Inflammatory macrophage treated with lipopolysaccharide for 4 hours (primary cell): ENCODE data around the gene CHTF8.

Source experiments
- DNase-seq: peaks from one replicate; pipeline ENCODE4 v3.0.0-alpha.2; 2020

Gene CHTF8

DNA sequence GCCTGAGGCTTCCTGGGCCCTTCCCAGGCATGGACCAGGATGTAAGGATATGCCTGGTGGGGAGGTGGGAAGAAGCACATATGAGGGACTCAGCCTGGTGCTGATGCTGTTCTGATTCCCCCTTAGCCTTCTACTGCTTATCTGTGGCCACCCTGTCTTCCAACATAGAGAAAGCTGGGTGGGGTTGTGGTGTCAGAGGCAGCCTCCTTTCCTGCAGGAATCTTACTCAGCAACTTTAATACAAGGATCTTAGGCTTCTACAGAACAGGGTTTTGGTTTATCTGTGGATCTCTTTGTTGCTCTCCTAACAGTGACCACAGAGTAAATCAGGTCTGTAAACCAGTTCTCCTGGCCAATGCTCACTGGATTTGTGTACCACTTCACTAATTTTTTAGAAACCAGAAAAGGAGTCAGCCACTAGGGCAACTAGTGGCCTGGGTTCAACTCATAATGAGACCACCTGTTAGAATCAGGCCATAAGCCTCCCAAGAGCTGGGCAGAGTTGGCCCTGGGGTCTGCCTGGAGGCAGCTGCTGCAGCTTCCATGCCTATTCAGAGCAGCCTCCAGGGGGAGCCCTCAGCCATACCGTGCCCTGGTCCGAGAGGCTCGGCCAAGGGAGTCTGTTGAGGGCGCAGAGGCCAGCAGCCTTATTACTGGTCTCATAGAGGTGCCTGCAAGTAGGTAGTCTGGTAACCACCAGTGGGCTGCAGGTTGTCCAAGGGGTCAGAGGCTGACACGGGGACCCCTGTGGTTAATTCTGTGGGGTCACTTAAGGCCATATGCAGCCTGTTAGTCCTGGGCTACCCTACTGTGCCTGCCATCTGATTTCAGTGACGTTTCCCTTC, 19.9 kb downstream of the CHTF8 start:
- DNase-seq: peak; percentile 48

DNA sequence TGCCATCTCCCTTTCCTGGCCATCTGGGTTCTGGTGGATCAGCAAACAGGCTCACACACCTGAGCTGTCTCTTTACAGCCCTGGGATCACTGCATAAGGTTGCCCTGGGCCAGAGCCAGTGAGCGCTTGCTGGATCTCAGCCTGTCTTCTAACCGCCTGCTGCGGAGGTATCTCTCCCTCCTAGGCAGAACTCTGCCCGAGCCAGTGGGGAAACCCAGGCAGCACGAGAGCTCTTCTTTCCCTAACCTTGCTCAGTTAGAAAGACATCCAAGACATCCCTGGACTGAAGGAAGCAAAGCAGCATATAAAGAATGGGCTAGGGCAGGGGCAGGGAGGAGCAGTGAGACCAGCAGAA, 20.5 kb downstream of the CHTF8 start:
- DNase-seq: no peak

DNA sequence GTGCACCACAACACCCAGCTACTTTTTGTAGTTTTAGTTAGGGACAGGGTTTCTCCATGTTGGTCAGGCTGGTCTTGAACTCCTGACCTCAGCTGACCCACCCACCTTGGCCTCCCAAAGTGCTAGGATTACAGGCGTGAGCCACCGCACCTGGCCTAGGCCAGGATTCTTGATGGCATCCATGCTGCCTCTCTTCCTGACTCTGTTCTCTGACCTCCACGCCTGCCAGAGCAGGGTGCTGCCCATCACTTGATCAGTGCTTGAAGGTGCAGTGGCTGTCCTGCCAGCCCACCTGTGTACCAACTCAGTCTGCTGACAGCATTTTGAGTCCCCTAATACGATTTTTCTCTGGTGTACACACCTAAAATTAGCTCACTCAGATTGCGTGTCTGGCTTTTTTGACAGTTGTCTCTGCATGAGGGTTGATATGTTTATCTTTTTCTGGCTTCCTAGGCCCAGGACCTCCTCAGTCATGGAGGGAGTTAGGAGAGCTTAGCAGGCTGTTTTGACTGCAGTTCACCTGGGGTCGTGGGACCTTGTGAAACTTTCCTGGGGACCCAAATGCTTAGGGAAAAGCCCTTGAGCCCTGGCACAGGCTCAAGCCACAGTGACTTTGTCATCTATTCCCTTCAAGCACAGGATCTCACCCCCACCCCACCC, 21.0 kb downstream of the CHTF8 start:
- no peak for DNase-seq

DNA sequence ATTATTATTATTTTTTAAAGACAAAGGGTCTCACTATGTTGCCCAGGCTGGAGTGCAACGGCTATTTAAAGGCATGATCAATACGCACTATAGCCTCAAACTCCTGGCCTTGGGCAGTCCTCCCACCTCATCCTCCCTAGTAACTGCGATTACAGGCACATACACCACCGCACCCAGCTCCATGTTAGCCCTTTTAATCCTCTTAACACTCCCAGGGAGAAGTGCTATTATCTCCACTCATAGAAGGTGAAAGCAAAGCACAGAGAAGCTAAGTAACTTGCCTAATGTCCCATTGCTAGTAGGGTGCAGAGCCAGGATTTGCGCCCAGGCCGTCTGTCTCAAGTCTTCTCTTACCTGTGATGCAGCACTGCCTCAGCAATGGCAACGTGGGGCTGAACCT, 22.0 kb downstream of the CHTF8 start:
- DNase-seq: no peak

DNA sequence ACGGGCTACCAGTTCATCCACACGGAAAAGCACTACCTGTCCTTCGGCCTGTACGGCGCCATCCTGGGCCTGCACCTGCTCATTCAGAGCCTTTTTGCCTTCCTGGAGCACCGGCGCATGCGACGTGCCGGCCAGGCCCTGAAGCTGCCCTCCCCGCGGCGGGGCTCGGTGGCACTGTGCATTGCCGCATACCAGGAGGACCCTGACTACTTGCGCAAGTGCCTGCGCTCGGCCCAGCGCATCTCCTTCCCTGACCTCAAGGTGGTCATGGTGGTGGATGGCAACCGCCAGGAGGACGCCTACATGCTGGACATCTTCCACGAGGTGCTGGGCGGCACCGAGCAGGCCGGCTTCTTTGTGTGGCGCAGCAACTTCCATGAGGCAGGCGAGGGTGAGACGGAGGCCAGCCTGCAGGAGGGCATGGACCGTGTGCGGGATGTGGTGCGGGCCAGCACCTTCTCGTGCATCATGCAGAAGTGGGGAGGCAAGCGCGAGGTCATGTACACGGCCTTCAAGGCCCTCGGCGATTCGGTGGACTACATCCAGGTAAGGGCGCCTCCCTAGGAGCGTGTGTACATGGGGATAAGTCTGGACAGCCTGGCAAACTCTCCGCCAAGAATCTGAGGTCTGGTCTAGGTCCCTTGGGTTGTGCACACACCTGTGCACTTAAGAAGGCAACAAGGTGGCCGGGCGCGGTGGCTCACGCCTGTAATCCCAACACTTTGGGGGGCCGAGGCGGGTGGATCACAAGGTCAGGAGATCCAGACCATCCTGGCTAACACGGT, 22.7 kb downstream of the CHTF8 start:
- no peak for DNase-seq

DNA sequence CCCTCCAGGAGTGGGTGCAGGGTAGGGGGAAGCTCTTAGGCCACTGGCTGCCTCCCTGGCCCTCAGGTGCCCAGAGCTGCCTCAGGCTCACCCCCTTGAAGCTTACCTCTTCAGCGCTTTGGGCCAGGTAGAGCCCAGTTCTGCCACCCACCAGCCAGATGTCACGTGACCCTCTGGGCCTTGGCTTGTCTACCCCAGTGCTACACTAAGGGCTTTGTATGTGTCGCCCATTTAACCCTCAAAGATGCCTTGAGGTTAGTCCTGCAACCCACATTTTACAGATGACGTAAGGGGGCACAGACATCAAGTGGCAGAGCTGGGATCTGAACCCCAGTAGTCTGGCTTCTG, 23.5 kb downstream of the CHTF8 start:
- DNase-seq: no peak

DNA sequence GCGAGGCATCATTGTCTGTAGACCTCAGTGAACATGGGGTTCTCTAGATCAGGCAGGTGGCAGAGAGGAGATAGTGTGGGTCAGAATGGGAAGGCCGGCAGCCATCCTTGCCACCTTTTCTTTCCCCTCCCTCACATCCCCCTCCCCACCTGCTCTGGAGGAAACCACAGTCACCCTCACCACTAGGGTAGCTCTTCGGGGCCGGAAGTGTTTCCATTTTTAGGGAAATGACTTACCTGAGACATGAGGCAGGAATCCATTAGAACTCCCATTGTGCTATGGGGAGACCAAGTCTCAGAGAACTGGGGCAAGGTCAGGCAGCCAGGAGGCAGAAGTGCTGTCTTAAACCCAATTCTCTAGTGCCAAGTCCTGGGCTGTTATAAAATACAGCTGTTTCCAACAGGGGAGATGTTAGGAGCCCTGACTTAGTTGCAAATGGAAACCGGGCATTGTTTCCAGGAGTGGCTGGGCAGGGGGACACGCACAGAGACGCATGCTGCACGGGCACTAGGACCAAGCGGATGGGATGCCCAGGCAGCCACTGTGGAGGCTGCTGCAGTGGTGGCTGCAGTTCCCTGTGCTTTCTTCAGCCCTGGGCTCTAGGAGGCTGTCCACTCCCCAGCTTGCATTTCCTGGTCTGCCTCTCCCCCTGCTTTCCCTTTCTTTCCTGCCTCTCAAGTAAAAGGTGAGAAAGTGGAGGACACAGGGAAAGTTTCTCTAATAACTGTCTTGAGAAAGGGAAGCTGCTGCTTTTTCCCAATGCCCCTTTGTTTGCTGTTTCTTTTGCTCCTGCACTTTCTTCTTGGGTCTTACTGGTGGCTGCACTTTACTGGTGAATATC, 24.1 kb downstream of the CHTF8 start:
- DNase-seq: no peak

DNA sequence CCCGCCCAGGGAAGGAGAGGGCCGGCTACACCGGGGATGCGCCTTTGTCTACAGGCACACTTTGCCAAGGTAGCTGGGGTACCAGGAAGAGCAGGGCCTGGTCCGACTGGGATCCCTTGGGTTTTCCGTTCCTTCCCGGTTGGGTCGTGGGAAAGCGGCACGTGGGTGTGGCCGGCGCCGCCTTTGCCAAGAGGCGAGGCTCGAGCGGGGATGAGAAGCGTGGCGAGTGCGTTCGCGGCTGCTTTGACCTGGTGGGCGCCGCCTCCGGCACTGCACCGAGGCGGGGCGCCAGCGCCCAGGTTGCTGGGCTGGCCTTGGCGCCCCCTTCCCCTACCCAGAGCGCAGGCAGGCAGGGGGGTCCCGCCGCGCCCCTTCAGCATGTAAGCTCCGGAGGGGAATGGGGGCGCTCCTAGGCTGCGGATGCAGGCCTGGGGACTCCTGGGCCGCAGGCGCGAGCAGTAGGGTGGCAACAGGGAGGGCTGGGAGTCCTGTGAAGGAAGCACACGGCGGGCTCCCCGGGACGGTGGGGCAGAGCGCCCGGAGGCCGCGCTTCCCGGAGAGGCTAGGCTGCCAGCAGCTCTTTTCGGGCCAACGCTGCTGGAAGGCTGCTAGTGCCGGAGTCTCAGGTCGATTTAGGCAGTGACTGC, 24.9 kb downstream of the CHTF8 start:
- no peak for DNase-seq

DNA sequence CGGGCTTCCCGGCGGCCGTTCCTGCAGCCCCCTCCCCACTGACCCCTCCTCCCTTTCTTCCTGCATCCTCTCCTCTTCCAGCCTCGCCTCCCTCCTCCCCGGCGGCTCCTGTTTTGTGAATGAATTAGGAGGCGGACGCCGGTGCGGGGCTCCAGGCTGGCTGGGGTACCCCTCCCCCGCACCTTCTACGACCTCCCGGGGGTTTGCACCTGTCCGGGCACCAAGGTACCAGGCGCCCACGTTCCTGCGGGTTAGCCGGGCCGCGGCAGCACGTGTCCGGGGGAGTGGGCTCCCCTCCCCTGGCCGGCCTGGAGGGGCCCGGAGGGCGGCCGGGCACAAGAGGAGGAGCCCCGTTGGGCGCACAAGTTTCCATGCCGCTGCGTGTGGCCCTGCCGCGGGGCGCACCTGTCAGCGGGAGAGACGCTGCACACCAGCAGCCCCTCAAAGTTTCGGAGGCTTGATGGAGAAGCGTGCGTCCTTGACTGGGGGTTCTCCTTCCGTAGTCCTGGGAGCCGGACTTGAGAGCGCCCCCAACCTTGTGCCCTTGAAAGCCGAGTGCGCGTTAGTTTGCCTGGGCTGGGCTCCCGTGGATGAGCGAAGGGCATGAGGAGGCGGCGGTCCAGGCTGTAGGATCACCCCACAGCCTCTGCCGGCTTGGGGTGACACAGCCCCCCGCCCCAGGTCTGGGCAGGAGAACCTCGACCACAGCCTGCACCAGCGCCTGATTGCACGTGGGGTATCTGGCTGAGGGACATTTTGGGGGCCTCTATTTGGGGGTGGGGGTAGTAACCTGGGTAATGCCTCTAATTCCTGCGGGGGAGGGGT, 25.7 kb downstream of the CHTF8 start:
- DNase-seq: no peak

DNA sequence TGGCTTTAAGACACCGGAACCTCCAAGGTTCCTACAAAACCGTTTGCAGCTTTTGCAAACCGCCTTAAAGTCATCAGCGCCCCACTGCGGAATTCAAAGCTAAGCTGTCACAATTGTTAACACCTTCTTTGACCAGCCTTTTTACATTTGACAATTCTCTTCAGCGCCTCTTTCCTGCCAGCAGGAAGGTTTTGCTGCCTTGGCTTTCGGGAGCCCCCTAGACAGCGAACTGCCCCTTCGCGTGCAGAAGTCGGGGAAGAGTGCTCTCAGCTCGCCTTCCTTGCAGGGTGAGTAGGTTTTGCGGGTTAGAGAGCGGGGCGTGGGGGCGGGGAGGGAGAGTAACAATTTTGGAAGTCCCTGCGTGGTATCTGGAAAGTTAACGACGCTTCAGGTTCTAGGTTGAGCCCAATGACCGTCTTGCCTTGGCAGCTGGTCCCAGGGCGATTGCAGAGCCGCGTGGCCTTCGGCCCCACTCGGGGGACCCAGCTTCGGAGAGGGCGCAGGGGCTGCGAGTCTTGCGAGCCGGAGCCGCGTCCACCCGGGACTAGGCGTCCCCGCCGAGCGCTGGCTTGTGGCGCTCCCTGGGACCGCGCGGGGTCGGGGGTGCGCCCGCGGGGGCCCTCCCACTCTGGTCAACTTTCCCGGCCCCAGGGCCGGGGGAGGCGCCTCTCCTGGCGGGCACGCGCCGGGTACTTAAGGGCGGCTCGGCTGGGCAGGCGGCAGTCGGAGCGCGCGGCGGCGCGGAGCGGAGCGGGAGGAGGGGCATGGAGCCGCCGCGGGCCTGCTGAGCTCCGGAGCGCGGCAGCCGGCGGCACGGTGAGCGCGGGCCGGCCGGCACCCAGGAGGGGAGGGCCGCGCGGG, 26.7 kb downstream of the CHTF8 start, which contains the start of gene HAS3:
Gene HAS3, plus strand, starts transcription at position 153 of the 861 bp plus-strand sequence. CDS start 3,743 bp downstream, outside the sequence.
- peak; percentile 27 for DNase-seq

DNA sequence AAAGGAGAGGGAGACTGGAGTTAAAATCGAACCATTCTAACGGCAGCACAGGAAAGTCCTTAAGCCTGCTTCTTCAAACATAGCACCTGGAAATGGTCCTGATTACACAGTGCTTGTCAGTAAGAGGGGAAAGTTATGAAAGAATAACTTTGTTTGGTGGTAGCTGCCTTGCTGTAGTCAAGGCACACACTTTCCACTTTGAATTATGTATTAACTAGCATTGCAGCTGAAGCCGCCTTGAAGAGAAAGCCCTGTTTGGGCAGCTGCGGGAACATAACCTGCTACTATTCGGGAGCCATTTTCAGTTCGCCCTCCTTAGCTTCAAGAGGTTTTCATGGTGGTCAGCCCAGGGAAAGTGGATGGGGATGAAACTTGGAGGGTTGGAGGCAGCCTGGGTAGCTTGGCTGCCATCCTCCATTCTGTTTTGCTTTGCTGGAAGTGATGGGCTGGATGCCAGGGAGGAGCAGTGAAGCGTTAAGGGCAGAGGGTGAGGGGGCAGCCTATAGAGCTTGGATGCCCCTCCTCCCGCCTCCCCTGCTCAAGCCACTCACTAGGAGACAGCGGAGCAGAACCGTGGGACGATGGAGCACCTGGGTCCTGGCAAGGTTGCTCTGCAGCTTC, 32.2 kb downstream of the CHTF8 start:
- no peak for DNase-seq

DNA sequence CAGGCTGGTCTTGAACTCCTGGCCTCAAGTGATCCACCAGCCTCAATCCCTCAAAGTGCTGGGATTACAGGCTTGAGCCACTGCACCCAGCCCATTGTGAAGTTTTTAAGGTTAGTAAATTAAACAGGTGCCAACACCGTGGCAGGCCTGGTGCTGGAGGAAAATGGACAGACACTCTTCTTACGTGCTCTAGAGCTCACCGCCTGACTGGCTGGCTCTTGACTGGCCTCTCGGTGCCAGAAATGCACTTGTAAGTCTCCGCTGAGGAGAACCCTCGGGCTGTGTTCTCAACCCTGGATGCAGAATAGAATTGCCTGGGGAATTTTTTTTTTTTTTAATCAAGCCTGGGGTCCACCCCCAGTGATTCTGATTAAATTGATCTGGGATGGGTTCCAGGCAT, 37.2 kb downstream of the CHTF8 start:
- no peak for DNase-seq

DNA sequence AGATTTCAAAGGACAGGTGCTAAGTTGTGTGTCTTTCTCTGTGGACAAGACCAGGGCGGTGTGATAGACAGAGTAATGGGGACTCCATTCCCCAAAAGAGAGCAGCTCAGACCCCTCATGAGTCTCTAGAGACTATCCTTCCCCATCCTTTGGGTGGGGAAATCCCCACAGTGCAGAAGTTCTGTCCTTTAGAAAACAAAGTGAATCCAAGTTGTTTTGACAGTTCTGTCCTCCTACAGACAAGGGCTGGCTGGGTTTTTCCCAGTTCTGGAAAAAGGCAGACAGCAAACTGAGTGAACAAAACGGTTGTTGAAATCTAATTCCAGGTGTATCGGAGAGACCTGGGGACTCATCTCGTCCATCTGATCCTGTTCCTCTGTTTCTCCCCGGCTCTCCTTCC, 37.9 kb downstream of the CHTF8 start:
- DNase-seq: peak; percentile 43

DNA sequence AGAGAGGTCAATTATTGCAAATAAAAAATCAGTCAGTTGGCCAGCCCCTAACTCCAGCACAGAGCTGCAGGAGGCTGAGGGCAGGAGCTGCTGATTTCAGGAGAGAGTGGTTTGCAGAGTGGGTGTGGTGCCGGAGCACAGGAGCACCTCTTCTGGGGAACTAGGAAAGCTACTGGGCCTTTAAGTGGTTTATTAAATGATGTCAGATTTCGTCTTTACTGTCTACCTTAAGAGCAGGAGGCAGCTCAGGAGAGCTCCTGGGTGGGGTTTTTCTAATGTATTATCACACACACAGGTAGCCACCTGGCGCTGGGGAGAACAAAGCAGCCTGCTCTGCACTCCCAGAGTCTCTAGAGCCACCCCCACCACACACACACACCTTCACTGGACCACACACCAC, 38.4 kb downstream of the CHTF8 start:
- DNase-seq: no peak

DNA sequence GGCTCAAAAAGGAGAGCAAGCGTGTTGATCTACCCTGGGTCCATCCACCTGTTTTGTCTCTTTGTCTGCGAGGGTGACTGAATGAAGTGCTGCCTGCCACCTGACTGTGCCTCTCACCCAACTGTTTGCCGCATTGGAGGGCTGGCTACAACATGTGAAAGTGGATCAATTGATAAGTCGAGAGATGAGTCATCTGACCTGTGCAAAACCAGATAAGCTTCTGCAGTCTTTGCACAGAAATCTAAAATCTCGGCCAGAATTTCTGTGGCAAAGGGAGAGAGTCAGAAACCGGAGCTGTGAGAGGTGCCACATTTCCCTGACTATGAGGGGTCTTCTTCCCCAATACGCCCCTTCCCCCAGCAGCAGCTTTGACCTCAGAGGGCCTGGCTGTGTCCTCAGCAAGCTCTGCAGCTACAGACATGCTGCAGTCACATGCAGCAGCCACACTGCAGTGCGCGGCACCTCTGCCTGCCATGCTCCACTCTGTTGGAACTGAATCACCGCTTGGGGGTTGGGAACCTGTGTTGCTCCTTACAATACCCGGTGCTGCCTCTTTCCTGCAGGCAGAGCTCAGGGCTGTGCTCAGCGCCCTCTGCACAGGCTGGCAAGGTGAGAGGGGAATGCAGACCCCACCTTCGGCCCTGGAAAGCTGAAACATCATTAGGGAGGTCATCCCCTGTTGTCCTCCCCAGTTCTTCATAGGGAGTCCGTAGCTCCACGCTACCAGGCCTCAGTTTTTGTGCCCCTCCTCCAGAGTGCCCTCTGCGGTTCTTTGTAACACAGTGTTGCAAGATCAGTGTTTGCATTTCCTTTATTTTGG, 43.1 kb downstream of the CHTF8 start:
- no peak for DNase-seq

DNA sequence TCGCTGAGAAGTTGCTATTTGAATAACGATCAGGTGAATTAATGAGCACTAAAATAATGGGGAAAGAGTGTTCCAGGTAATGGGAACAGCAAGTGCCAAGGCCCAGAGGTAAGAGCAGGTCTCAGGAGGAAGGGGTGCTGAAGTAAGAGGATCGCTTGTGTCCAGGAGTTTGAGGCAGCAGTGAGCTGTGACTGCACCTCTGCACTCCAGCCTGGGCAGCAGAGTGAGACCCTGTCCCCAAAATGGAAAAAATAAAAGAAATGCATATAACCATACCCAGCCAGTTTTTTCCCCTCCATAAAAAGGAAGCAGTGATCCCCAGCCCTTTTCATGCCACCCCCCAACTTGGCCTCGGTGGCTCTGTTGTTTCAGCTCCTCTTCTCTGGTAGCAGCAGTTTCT, 43.7 kb downstream of the CHTF8 start:
- no peak for DNase-seq

DNA sequence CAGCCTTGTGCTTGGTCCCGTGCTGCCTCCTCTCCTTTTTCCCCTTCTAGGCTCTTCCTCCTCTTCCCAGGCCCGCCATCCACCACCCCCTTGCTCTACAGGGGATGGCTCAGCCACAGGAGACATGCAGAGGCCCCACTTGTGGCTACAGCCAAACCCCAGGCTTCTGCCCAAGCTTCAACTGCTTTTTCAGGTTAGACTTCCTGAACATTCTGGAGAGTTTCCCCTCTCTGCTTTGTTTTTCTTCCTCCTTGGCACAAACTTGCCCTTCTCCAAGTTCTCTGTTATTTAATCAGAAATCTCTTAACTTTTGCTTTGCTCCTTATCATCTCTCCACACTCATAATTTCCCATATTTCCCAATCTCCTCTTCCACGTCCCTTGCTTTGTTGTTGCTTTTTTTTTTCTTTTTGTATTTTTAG, 45.2 kb downstream of the CHTF8 start:
- DNase-seq: no peak

DNA sequence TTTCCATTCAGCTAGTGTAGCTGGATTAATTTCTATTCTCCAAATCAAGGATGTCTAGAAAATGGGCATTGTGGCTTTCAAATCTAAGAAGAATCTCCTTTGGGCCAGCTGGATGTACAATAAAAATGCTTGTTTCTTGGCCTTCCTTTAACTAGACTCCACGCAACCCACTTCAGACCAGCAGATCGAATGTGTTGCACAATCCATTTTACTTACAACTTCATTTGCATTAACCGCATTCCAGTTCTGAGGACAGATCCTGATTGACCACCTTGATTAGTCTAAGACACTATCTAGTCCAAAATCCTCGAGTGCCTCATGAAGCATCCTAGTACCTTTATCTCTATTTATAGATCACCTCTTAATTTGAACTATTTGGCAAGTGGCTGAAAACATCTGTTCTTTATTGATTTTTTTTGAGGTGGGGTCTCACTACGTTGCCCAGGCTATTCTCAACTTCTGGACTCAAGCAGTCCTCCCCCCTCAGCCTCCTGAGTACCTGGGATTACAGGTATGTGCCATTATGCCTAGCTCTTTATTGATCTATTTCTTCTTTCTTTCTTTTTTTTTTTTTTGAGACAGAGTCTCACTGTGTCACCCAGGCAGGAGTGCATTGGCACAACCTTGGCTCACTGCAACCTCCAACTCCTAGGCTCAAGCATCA, 47.2 kb downstream of the CHTF8 start:
- DNase-seq: no peak
